Right lung (tissue), 5 donors: Measurements from ENCODE around the gene ZMPSTE24. TPM values are rescaled to one million over a fixed set of nuclear protein-coding genes. Genes with fewer than 3 reads are reported as not detected.

ENCODE experiments used
- DNase-seq, 2 donors: peaks; one replicate each; pipeline ENCODE4 v3.0.0-alpha.2; 2013
- polyA plus RNA-seq, 5 donors: library from polyadenylated mRNA; unstranded; fragments of 120-200 nt; gene quantifications; one replicate each; pipeline versions ENCODE4 v1.2.1 to v1.2.3, GENCODE V29; 2013; ENCODE audit warnings: inconsistent platforms in 1 of 5, low replicate concordance in 1 of 5; ENCODE audit not compliant: insufficient read length in 5 of 5, insufficient read depth in 1 of 5

The ZMPSTE24 gene
- polyA plus RNA-seq, 5 donors = 39.8 to 56.5 (median 44.4) TPM

- no peak for DNase-seq
These were observed 43.7 kb downstream of the ZMPSTE24 start for GRCh38 chr1:40301541-40302299.

GRCh38 chr1:40302475-40302874 is 44.4 kb downstream of the ZMPSTE24 start:
- no peak for DNase-seq

- no peak for DNase-seq
These were observed 45.2 kb downstream of the ZMPSTE24 start for GRCh38 chr1:40303051-40303771.

- DNase-seq = no peak
These were observed 45.8 kb downstream of the ZMPSTE24 start for GRCh38 chr1:40303790-40304189.

- DNase-seq = no peak
These were observed 47.4 kb downstream of the ZMPSTE24 start for GRCh38 chr1:40305451-40305850.

- DNase-seq = no peak
These were observed 47.8 kb downstream of the ZMPSTE24 start for GRCh38 chr1:40305871-40306270.

GRCh38 chr1:40306296-40306695 is 48.3 kb downstream of the ZMPSTE24 start:
- peak; percentile 33 to 42 for DNase-seq

GRCh38 chr1:40307186-40307585 is 49.1 kb downstream of the ZMPSTE24 start:
- no peak for DNase-seq

- DNase-seq = peak; percentile 32 to 48
These were observed 50.1 kb downstream of the ZMPSTE24 start for GRCh38 chr1:40308036-40308727.

GRCh38 chr1:40309374-40310128 is 51.5 kb downstream of the ZMPSTE24 start:
- peak; percentile 28 to 40 for DNase-seq

- no peak for DNase-seq
These were observed 52.1 kb downstream of the ZMPSTE24 start for GRCh38 chr1:40310129-40310461.

- no peak for DNase-seq
These were observed 53.1 kb downstream of the ZMPSTE24 start for GRCh38 chr1:40310983-40311642.

GRCh38 chr1:40311692-40312091 is 53.7 kb downstream of the ZMPSTE24 start:
- no peak for DNase-seq

GRCh38 chr1:40312238-40313205 is 54.5 kb downstream of the ZMPSTE24 start:
- no peak for DNase-seq

- no peak for DNase-seq
These were observed 55.4 kb downstream of the ZMPSTE24 start for GRCh38 chr1:40313329-40313957.

- DNase-seq = no peak
These were observed 56.1 kb downstream of the ZMPSTE24 start for GRCh38 chr1:40313958-40314720.

- DNase-seq = no peak
These were observed 56.7 kb downstream of the ZMPSTE24 start for GRCh38 chr1:40314721-40315238.

GRCh38 chr1:40315239-40315794 is 57.3 kb downstream of the ZMPSTE24 start:
- peak; percentile 86 to 91 for DNase-seq
